Retina (tissue), 1 donor: ENCODE results near the gene FAM81A.
"Not testable (repeated sequence)": the region's sequence is repeated elsewhere in the genome, so short reads cannot be mapped to it uniquely, and the experiment has no call there.

Experiments used
- DNase-seq: peaks from one replicate; pipeline ENCODE4 v3.0.0-alpha.2; 2016

The FAM81A gene

GRCh38 chr15:59432389-59432788, 5.6 kb upstream of the FAM81A start:
- DNase-seq: no peak

DNA sequence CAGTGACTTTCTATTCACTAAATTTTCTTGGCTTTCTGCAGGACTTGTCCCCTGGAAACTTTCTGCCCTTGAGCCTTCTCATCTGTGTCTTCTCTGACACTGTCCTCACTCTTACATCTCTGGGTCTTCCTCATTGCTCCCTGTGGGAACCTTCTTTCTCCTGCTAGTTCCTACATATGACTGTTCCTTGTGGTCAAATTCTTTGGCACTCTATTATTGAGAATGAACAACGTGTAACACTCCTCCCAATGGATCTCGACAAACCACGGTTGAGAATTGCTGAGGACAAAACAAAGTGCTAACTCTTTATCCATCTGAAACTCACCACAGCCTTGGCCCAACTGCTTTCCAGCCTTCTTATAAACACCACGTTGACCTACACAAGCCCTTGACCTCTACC, 3.5 kb upstream of the FAM81A start:
- DNase-seq: no peak

GRCh38 chr15:59436774-59437141, 1.2 kb upstream of the FAM81A start:
- no peak for DNase-seq

GRCh38 chr15:59437142-59437816, 707 bp upstream of the FAM81A start:
- peak; percentile 64 for DNase-seq

- no peak for DNase-seq
Measured at GRCh38 chr15:59438625-59439290, 772 bp downstream of the FAM81A start.

DNA sequence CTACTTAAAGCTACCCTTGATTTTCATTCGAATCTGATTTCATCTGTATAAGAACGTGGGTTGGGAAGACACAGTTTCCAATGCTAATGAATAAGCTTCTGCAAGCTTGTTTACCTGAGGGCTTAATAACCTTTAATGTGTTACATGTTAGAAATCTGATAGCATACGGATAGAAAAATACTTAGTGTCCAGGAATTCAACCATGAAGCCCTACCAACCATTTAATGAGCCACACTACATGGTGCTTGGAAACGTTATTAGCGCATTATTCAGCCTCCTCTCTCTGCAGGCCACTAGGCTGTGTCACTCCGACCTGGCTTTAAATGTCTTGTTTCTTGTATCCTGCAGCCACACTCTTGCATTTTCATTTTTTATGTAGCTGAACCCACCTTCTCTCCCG, 1.6 kb downstream of the FAM81A start:
- no peak for DNase-seq

- peak; percentile 27 for DNase-seq
Measured at GRCh38 chr15:59443341-59444072, 5.5 kb downstream of the FAM81A start.

GRCh38 chr15:59444081-59444835, 6.3 kb downstream of the FAM81A start:
- DNase-seq: no peak

- DNase-seq: no peak
Measured at GRCh38 chr15:59444980-59445545, 7.1 kb downstream of the FAM81A start.

DNA sequence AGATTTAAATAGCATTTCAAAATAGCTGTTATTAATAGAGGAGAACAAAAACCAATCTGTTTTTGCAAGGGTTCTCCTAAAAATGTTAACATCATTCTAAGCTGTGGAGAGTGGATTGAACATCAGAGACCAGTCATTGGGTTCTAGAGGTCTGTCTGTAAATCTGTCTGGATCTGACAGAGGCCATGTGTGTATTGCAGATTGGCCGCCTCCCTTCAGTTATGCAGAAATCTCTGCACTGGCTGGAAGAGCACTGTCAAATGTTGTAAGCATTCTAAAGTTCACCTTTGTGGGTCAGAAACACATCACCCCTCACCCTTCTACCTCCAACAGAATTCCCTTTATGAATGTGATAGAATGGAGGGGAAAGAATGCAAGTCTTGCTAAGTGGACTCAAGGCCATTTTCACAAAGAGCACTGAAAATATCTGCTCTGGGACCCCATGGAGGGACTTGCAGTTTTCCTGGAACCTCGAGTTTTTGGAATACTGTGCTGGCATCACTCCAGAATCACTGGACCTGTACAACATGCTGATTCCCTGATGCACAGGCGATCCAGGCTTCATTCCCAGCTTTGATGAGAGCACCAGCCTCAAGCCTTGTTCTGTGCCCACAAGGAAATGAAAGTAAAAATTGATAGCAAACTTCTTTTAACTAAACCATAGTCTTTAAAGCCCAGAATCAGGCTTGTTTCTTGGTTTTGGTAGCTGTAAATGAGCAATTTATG, 8.4 kb downstream of the FAM81A start:
- DNase-seq: no peak

DNA sequence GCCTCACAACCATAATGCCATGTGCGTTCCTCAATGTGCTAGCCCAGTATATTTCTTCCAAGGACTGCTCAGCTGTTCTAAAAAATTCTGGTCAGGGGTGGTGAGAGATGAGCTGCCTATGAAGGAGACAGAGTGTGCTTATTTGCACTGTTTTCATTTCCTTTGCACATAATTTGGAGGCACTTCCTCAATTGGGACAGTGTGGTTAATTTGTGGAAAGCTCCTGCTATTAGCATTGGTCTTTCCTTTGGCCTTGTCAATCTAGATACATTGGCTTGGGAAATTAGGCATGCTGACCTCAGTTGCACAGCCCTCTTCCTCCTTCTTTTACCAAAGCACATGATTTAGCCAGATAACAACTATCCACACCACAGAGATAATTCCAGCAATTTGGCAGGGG, 9.4 kb downstream of the FAM81A start:
- DNase-seq: no peak

DNA sequence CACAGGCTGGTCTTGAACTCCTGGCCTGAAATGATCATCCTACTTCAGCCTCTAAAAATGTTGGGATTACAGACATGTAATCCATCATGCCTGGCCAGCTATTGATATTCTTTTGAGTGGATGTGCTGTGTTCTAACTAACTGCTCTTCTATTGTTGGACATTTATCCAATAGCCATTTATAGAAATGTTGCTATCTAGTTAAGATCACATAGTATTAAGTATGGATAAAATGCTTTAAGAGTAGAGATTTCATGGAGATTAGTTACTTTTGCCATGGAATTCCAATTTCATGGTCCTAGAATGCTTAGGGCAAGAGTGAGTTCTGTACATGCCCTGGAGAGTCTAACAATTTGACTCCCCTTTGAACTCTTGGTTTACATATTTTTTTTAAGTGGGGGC, 10.9 kb downstream of the FAM81A start:
- no peak for DNase-seq

DNA sequence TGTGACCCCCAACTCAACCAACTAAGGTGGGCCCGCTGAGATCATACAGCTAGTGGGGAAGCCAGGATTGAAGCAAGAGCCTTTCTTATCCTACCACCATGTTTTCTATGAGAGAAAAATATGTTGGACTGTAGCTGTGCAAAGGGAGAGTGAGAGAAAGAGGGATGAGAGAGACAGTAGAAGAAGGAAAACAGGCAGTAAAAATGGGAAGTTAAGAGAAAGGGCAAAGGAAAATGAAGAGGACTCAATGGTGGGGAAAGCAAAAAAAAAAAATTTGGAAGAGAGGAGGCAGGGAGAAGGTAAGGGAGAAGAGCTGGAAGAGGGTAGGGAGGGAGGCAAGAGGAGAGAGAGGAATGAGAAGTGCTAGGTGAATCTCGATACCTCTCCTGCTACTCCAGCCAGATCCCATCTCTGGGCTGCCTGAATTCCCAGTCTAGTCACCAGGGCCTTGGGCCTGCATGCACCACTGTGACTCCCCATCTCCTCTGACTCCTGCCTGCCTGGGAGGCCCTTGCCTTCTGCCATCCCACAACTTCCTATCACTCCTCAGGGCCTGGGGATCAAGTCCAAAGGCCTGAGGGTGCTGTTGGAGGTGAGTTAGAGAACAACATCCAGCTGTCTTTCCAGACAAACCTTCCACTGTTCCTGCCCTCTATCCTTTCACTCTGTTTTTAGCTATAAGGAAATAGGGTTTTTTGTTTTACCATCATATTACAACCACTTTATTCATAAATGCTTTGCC, 15.7 kb downstream of the FAM81A start:
- DNase-seq: no peak

DNA sequence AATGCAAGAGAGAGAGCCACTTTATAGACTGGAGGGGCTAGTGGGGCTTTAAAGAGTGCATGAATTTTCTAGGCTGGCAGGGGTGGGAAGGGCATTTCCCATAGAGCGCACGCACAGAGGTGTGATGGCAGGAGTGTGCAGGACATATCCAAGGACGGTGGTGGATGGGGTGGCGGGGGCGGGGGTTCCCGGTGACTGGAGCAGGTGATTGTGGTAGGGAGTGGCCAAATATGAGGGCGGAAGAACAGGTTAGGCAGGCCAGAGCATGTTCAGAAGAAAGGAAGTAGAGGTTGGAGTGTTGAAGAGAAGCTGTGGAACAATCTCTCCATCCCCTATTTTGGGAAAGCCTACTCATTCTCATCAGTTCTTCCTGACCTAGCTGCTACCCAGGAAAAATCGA, 18.1 kb downstream of the FAM81A start:
- no peak for DNase-seq

DNA sequence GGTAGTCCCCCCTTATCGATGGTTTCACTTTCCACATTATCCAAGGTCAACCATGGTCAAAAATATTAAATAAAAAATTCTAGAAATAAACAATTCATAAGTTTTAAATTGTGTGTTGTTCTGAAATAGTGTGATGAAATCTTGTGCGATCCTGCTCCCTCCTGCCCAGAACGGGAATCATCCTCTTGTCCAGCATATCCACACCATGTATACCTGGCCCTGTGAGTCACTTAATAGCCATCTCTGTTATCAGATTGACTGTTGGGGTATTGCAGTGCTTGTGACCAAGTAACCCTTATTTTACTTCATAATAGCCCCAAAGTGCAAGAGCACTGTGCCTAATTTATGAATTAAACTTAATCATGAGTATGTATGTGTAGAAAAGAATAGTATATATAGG, 19.1 kb downstream of the FAM81A start:
- DNase-seq: no peak

DNA sequence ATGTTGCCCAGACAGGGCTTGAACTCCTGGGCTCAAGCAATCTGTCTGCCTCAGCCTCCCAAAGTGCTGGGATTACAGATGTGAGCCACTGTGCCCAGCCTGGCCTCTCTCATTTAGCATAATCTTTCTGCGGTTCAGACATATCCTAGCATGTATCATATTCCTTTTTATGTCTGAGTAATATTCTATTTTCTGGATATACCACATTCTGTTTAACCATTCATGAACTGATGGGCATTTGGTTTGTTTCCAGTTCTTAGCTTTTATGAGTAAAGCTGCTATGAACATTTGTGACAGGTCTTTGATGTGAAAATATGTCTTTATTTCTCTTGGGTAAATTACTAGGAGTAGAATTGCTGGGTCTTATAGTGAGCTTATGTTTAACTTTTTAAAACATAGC, 23.5 kb downstream of the FAM81A start:
- DNase-seq: no peak

GRCh38 chr15:59473226-59473625, 35.2 kb downstream of the FAM81A start:
- no peak for DNase-seq

DNA sequence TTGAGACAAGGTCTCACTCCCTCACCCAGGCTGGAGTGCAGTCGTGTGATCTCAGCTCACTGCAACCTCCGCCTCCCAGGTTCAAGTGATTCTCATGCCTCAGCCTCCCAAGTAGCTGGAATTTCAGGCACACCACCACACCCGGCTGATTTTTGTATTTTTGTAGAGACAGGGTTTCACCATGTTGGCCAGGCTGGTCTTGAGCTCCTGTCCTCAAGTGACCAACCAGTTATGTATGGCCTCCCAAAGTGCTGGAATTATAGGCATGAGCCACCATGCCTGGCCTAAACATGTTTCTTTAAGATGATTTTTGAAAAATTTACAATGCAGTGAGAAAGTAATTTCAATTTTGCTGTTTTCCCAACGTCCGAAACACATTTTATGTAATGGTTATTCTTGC, 37.2 kb downstream of the FAM81A start:
- DNase-seq: not testable (repeated sequence)

DNA sequence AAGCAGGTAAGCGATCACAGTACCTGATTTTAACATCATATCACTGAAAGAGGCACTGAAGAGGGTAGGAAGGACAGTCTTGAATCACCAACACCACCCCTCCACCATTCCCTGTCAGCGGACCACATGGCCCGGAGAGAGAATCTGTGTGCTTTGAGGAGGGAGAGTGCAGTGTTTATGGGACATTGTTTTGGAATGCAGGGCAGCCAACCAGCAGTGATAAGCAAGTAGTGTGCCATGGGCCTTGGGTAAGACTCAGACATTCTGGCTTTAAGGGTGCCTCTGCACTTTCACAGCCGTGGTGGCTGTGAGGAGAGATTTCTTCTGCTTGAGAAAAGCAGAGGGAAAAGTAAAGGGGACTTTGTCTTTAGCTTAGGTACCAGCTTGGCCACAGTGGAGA, 46.4 kb downstream of the FAM81A start:
- no peak for DNase-seq

GRCh38 chr15:59485036-59485435, 47.0 kb downstream of the FAM81A start:
- no peak for DNase-seq

DNA sequence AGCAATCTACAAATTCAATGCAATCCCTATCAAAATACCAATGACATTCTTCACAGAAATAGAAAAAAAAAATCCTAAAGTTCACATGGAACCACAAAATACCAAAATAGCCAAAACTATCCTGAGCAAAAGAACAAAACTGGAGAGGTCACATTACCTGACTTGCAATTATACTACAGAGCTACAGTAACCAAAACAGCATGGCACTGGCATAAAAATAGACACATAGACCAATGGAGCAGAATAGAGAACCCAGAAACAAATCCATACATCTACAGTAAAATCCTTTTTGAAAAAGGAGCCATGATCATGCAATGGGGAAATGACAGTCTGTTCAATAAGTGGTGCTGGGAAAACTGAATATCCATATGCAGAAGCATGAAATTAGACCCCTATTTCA, 51.5 kb downstream of the FAM81A start:
- not testable (repeated sequence) for DNase-seq

DNA sequence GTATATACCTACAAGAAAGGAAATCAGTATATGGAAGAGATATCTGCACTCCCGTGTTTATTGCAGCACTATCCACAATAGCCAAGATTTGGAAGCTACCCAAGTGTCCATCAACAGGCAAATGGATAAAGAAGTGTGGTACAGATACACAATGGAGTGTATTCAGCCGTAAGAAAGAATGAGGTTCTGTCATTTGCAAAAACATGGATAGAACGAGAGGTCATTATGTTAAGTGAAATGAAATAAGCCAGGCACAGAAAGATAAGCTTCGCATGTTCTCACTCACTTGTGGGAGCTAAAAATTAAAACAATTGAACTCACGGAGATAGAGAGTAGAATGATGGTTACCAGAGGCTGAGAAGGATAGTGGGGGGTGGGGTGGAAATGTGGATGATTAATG, 53.1 kb downstream of the FAM81A start:
- DNase-seq: no peak
